Measurements from ENCODE around the gene UPK3BL1. TPM values are rescaled to one million over a fixed set of nuclear protein-coding genes. Genes with fewer than 3 reads are reported as not detected.
"Not testable (repeated sequence)": the region's sequence is repeated elsewhere in the genome, so short reads cannot be mapped to it uniquely, and the experiment has no call there.

UPK3BL1 gene
- total and polyA plus RNA-seq, 7 experiments from 2014 or later: 25.9 to 107 (median 48.9) TPM

DNA sequence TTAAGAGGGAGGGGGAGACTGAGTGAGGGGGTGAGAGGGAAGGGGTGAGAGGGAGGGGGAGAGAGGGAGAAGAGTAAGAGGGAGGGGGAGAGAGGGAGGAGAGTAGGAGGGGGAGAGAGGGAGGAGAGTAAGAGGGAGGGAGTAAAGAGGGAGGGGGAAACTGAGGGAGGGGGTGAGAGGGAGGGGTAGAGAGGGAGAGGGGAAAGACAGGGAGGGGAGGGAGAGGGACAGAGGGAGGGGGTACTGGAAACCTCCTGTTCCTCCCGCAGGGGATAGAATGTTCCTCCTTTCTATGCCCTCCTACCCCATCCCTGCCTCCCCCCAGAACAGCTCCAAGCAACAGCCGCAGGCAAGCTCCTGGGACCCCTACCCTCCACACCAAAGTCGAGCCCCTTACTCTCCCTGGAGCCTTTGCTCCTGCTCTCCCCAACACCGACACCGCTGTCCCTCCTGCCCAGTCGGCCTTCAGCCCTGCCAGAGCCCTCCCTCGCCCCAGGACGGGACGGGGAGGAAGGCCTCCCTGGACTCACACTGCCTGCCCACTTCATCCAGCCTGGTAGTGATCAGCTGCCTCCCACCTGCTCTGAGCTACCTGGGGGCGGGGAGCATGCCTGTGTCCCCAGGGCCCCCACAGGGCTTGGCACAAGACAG lies 30.8 kb downstream of the UPK3BL1 start:
- H3K9me3 ChIP-seq (ENCODE audit: control insufficient read depth in 2 of 3, low read length in 3 of 3); H3K4me1 ChIP-seq (ENCODE audit: control insufficient read depth in 2 of 2, insufficient read depth in 2 of 2, low read length in 2 of 2); H3K27me3 Mint-ChIP-seq; H3K4me1 Mint-ChIP-seq; H3K36me3 Mint-ChIP-seq; H3K27ac Mint-ChIP-seq; H3K27ac ChIP-seq (ENCODE audit: low read depth, low read length); intact Hi-C loops (cut with micrococcal nuclease); H3K36me3 ChIP-seq (ENCODE audit: control insufficient read depth in 2 of 3, insufficient read depth in 3 of 3, low read length in 3 of 3); CTCF ChIA-PET; H3K9me3 Mint-ChIP-seq; ATAC-seq; H3K4me3 ChIP-seq (ENCODE audit: low read length); H3K27me3 ChIP-seq (ENCODE audit: control insufficient read depth in 2 of 2, insufficient read depth in 2 of 2, low read length in 2 of 2); POLR2A ChIA-PET: not testable (repeated sequence)
- peak overlapping the region in 1 of 10 donors; percentile 13 for H3K4me3 Mint-ChIP-seq
- DNase-seq: peak in 1 of 9 donors; percentile 6

- DNase-seq; H3K9me3 ChIP-seq (ENCODE audit: control insufficient read depth in 2 of 3, low read length in 3 of 3); H3K36me3 Mint-ChIP-seq; H3K27me3 ChIP-seq (ENCODE audit: control insufficient read depth in 2 of 2, insufficient read depth in 2 of 2, low read length in 2 of 2); CTCF ChIA-PET; H3K27me3 Mint-ChIP-seq; H3K9me3 Mint-ChIP-seq; H3K4me3 ChIP-seq (ENCODE audit: low read length); H3K4me1 Mint-ChIP-seq; H3K4me1 ChIP-seq (ENCODE audit: control insufficient read depth in 2 of 2, insufficient read depth in 2 of 2, low read length in 2 of 2); H3K4me3 Mint-ChIP-seq; POLR2A ChIA-PET; H3K27ac Mint-ChIP-seq; intact Hi-C loops (cut with micrococcal nuclease); H3K27ac ChIP-seq (ENCODE audit: low read depth, low read length); H3K36me3 ChIP-seq (ENCODE audit: control insufficient read depth in 2 of 3, insufficient read depth in 3 of 3, low read length in 3 of 3): not testable (repeated sequence)
- ATAC-seq: peak; percentile 83
These were observed 31.4 kb downstream of the UPK3BL1 start for GRCh38 chr7:102611013-102611674.

- H3K4me1 ChIP-seq (ENCODE audit: control insufficient read depth in 2 of 2, insufficient read depth in 2 of 2, low read length in 2 of 2); DNase-seq; ATAC-seq; H3K27ac ChIP-seq (ENCODE audit: low read depth, low read length); H3K4me1 Mint-ChIP-seq; H3K36me3 Mint-ChIP-seq; H3K27ac Mint-ChIP-seq; H3K4me3 ChIP-seq (ENCODE audit: low read length); H3K9me3 Mint-ChIP-seq; H3K27me3 ChIP-seq (ENCODE audit: control insufficient read depth in 2 of 2, insufficient read depth in 2 of 2, low read length in 2 of 2); intact Hi-C loops (cut with micrococcal nuclease); H3K9me3 ChIP-seq (ENCODE audit: control insufficient read depth in 2 of 3, low read length in 3 of 3); POLR2A ChIA-PET; H3K36me3 ChIP-seq (ENCODE audit: control insufficient read depth in 2 of 3, insufficient read depth in 3 of 3, low read length in 3 of 3); H3K27me3 Mint-ChIP-seq; H3K4me3 Mint-ChIP-seq; CTCF ChIA-PET: not testable (repeated sequence)
These were observed 32.1 kb downstream of the UPK3BL1 start for GRCh38 chr7:102610441-102610840.

DNA sequence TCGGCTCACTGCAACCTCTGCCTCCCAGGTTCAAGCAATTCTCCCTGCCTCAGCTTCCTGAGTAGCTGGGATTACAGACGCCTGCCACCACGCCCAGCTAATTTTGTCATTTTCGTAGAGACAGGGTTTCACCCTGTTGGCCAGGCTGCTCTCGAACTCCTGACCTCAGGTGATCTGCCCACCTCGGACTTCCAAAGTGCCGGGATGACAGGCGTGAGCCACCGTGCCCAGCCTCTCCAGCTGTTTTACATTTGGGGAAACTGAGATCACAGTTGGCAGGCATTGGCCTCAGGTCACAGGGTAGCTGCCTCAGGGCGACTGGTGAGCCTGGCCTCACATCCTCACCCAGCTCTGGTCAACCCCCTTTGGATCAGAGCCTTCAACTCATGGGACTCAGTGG lies 32.9 kb downstream of the UPK3BL1 start:
- intact Hi-C loops (cut with micrococcal nuclease); H3K9me3 ChIP-seq (ENCODE audit: control insufficient read depth in 2 of 3, low read length in 3 of 3); H3K4me1 ChIP-seq (ENCODE audit: control insufficient read depth in 2 of 2, insufficient read depth in 2 of 2, low read length in 2 of 2); POLR2A ChIA-PET; H3K27ac Mint-ChIP-seq; H3K4me1 Mint-ChIP-seq; H3K36me3 Mint-ChIP-seq; CTCF ChIA-PET; H3K27me3 ChIP-seq (ENCODE audit: control insufficient read depth in 2 of 2, insufficient read depth in 2 of 2, low read length in 2 of 2); H3K9me3 Mint-ChIP-seq; H3K27ac ChIP-seq (ENCODE audit: low read depth, low read length); H3K36me3 ChIP-seq (ENCODE audit: control insufficient read depth in 2 of 3, insufficient read depth in 3 of 3, low read length in 3 of 3); H3K27me3 Mint-ChIP-seq; H3K4me3 ChIP-seq (ENCODE audit: low read length); DNase-seq; ATAC-seq; H3K4me3 Mint-ChIP-seq: not testable (repeated sequence)

- H3K9me3 Mint-ChIP-seq; H3K4me1 Mint-ChIP-seq; H3K36me3 Mint-ChIP-seq; H3K27ac Mint-ChIP-seq; H3K4me3 Mint-ChIP-seq; H3K4me3 ChIP-seq (ENCODE audit: low read length); ATAC-seq; CTCF ChIA-PET; POLR2A ChIA-PET; H3K36me3 ChIP-seq (ENCODE audit: control insufficient read depth in 2 of 3, insufficient read depth in 3 of 3, low read length in 3 of 3); H3K27me3 ChIP-seq (ENCODE audit: control insufficient read depth in 2 of 2, insufficient read depth in 2 of 2, low read length in 2 of 2); H3K27ac ChIP-seq (ENCODE audit: low read depth, low read length); intact Hi-C loops (cut with micrococcal nuclease); H3K4me1 ChIP-seq (ENCODE audit: control insufficient read depth in 2 of 2, insufficient read depth in 2 of 2, low read length in 2 of 2); H3K27me3 Mint-ChIP-seq; H3K9me3 ChIP-seq (ENCODE audit: control insufficient read depth in 2 of 3, low read length in 3 of 3); DNase-seq: not testable (repeated sequence)
These were observed 35.7 kb downstream of the UPK3BL1 start for GRCh38 chr7:102606848-102607247.

DNA sequence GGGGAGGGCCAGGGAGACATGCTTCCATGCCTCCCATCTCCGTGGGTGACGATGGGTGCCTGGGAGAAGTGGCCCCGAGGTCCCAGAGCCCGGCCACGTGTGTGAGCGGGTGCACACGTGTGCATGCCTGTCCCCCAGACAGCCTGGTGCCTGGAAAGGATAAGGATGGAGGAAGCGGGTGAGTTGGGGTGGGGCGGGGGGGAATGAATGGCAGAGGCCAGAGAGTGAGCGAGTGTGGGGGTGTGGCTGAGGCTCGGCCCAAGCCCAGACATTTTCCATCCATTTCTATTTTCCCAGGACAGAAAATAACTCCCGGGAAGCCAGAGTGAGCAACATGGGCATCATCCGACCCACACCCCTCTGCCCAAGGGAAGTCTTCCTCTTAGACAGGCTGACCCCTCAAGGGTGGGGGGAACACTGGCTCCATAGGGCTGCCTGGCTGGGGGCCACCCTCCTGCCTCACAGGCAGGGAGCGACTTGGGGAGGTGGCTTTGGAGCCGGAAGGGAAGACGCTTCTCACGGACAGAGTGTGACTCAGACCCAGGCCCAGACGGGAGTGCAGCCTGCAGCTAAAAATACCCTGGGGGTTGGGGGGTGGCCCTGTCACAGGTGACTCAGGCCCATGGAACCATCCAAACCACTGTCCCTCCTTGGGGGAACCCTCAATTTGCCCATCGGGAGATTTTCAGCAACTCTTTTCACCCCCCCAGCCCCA lies 38.0 kb downstream of the UPK3BL1 start:
- DNase-seq; H3K27ac ChIP-seq (ENCODE audit: low read depth, low read length); H3K9me3 Mint-ChIP-seq; H3K27ac Mint-ChIP-seq; H3K4me3 Mint-ChIP-seq; H3K9me3 ChIP-seq (ENCODE audit: control insufficient read depth in 2 of 3, low read length in 3 of 3); H3K4me3 ChIP-seq (ENCODE audit: low read length); H3K36me3 Mint-ChIP-seq; H3K4me1 Mint-ChIP-seq; H3K27me3 Mint-ChIP-seq; H3K27me3 ChIP-seq (ENCODE audit: control insufficient read depth in 2 of 2, insufficient read depth in 2 of 2, low read length in 2 of 2); H3K36me3 ChIP-seq (ENCODE audit: control insufficient read depth in 2 of 3, insufficient read depth in 3 of 3, low read length in 3 of 3); POLR2A ChIA-PET; intact Hi-C loops (cut with micrococcal nuclease); H3K4me1 ChIP-seq (ENCODE audit: control insufficient read depth in 2 of 2, insufficient read depth in 2 of 2, low read length in 2 of 2); CTCF ChIA-PET: not testable (repeated sequence)
- ATAC-seq: peak; percentile 10

GRCh38 chr7:102602317-102602716 lies 40.3 kb downstream of the UPK3BL1 start:
- CTCF ChIA-PET; DNase-seq; H3K27ac Mint-ChIP-seq; H3K4me1 Mint-ChIP-seq; H3K9me3 Mint-ChIP-seq; H3K36me3 Mint-ChIP-seq; H3K4me1 ChIP-seq (ENCODE audit: control insufficient read depth in 2 of 2, insufficient read depth in 2 of 2, low read length in 2 of 2); H3K27ac ChIP-seq (ENCODE audit: low read depth, low read length); H3K36me3 ChIP-seq (ENCODE audit: control insufficient read depth in 2 of 3, insufficient read depth in 3 of 3, low read length in 3 of 3); POLR2A ChIA-PET; H3K9me3 ChIP-seq (ENCODE audit: control insufficient read depth in 2 of 3, low read length in 3 of 3); intact Hi-C loops (cut with micrococcal nuclease); H3K27me3 ChIP-seq (ENCODE audit: control insufficient read depth in 2 of 2, insufficient read depth in 2 of 2, low read length in 2 of 2); H3K4me3 Mint-ChIP-seq; H3K27me3 Mint-ChIP-seq; H3K4me3 ChIP-seq (ENCODE audit: low read length): not testable (repeated sequence)
- peak; percentile 4 for ATAC-seq
